ENCODE results near the gene FOXN1.
A peak's percentile ranks its signal among the peaks of the same experiment; 100 is the strongest.
"Not testable (repeated sequence)": the region's sequence is repeated elsewhere in the genome, so short reads cannot be mapped to it uniquely, and the experiment has no call there.

The FOXN1 gene

DNA sequence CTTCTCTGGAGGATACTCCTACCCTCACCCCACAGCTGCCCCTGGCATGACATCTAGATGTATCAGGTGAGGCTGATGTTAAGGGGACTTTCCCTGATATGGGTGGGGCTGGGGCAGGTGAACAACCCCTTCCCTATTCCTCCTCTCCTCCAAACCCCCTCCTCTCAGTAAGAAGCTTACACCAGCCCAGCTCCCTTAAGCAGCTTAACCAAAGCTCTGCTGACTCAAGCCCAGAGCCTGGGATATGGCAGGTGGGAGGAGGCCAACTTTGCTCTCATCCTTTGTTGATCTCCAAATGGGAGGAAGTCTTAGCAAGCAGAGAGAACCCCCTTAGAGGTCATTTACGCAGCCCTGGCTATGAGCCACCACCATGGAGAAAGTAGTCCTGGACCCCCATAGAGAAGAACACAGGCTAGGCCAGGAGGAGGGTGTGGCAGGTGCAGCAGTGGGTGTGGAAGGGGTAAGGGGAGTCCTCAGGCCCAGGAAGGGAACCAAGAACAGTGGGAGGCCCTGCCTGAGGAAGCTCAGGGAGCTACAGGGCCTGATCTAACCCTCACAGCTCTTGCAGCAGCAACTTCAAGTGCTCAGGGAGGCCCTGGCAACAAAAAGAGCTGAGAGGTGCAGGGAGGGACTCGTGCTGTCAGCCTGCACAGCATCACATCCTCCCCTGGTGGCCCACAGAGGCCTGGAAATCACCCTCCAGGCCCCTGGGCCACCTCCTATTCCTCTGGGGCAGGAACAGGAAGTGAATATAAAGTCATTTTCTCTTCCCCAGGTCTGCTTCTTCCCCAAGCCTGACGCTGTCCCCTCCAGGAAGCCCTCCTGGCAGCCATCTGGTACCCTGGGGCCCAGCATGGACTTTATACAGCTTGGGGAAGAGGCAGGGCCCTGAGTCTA lies 43.3 kb downstream of the FOXN1 start:
- DNase-seq, result peak; percentile 46

DNA sequence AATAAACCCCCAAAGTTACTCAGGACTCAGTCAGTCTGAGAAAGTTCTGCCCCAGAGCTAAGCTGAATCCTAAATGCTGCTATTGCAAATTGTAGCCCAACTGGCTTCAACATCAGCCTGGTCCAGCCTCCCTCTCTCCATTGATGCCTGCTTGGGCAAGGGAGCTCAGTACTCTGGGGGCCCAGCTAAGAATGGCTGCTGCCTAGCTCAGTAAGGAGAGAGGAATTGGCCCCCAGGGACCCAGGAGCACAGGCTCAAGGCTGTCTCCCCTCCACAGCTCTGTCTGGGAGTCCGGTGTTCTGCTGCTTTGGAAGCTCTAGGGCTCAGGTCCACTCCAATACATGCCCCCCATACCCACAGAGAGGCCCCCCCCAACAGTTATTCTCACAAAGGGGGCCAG lies 44.7 kb downstream of the FOXN1 start:
- no peak for DNase-seq

DNA sequence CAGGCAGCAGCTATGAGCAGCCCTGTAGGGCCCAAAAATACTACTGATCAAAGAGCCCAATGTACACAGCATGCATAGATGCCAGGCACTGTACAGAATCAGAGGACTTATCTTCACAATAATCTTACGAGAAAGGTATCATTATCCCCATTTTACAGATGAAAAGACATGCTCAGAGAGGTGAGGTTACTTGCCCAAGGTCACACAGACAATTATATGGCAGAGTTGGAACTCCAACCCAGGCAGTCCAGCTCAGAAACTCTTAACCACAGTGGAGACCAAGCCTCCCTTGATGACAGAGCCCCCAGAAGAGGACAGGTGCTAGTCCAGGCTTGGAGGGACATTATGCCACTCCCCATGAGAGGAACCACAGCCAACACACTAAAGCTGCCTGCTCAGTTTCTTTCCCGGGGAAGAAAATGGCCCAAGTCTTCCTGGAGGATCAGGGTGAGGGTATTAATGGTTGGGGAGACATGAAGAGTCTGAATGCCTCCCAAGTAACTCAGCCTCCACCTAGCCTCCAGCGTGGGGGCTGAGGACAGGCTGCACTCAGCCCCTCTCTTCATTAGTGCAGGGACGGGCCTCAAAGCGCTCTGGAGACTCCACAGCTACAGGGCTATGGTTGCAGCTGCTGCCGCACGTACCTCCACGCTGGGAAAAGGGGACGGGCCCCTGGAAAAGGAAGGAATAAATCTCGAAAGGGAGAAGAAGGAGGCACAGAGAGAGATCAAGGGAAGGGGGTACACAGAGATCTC lies 45.5 kb downstream of the FOXN1 start:
- no peak for DNase-seq

DNA sequence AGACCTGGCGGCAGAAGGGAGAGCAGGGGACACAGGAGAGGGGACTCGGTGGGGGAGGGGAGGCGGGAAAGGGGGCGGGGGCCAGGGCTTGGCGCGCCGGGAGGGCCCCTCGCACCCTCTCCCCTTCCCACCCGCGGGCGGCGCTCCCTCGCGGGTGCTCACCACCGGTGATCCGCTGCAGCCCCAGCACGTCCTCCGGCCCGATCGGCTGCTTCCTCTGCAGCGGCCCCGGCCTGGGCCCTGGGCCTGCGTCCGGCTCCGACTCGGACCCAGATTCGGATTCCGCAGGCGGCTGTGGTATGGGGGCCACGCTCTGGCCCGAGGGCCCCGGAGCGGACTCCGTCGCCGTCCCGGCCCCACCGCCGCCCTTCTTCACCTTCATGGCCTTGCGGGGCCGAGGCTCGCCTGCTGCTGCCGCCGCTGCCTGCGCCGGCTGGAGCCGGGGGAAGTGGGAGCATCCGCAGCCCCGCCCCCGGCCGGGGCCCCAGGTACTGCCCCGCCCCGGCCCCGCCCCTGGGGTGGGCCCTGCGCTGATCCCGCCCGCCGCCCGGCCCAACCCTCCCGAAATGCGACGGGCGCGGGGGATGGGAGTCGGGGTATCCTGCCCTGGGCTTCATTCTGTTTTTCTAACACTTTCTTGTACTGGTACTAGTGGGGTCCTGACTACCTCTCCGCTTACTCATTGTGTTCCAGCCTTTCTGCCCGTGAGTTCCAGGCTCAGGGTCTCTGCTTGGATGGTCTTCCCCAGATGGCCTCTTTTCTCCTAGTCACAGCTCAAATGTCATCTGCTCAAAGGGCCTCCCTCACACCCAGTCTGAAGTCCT lies 46.2 kb downstream of the FOXN1 start, which contains the start of gene UNC119:
TSS of gene UNC119 (minus strand) at position 449 of the 824 bp plus-strand sequence. CDS start at position 382, 67 bp downstream.
- peak; percentile 77 for DNase-seq

DNA sequence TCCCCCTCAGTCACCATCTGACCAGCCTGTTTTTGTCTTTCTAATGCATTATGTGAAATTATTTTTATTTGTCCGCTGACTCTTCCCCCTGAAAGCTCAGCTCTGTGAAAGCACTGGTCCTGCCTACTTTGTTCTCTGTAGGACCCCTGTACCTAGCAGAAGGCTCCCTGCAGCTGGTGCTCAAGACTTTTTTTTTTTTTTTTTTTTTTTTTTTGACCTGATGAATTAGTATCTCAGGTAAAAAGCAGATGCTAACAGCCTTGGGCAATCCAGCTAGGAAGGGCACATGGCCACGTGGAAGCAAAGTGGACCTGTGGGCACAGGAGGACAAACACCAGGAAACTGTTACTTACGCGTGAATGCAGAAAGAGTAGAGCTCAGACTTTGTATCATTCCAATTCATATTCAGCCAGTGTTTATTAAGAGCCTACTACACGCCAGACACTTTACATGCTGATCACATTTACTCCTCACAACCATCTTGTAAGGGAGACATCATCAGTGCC lies 46.9 kb downstream of the FOXN1 start:
- DNase-seq, result no peak

DNA sequence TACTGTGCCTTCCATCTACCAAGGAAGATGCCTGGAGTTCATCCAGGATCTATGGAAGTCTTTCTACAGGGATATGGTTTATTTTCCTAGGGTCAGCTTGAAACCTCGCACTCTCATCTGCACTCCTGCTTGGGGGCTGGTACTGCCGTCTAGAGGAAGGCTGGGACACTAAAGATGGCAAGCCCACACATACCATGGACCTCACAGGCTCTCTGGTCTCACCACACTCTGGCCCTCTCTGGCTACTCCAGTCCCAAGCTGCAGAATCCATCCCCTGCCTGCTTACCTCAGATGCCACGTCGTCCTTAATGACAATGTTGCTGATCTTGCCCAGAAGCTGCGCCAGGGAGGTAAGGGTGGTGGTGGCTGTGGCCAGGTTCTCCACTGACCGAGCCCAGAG lies 48.4 kb downstream of the FOXN1 start:
- DNase-seq, result no peak

DNA sequence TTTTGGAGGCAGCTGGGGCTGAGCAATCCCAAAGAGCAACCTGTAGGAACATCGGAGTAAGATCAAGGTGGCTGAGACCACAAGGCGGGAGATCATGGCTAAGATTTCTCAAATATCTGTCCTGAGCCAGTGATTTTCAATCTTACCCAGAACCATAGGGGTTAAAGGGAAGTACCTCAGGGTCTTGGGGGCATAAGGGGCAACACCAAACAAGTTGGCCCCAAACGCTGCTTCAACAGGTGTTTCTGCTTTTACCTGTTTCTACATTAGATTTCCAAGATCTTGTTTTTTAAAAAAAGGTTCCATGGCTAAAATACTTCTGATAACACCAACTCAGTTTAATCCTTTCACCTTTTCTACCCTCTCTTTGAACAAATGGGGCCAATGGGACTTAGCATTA lies 48.9 kb downstream of the FOXN1 start:
- DNase-seq, result no peak

DNA sequence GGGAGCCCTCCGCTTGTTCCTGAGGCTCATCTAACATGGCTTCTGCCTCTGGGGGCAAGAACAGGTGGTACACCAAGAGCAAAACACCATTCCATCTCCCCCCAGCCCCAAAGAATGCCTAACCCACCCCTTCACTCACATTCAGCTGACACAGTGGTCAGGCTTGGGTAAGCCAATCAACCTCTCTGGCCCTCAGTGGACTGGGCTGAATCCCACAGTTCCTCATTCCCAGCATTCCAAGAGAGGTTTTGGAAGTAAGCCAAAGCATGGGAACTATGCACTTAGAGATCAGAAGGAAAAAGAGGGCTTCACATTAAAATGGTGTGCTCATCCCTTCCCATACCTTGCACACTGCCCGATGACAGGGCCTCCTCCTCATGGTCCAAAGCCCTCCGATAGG lies 57.3 kb downstream of the FOXN1 start:
- no peak for DNase-seq

DNA sequence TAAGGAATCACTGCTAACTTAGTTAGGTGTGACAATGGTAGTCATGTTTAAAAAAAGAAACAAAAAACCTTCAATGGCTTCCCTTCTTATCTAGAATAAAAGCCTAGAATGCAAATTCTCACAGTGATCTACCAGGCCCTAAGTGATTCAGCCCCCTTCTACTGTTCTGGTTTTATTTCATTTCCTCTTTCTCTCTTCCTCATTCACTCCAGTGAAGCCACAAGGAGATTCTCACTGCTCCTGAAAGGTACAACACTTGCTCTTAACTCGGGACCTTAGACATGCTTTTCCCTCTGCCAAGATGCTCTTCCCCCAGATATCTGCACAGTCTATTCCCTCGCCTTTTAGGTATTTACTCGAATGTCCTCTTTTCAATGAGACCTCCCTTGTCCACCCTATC lies 61.5 kb downstream of the FOXN1 start:
- no peak for DNase-seq

DNA sequence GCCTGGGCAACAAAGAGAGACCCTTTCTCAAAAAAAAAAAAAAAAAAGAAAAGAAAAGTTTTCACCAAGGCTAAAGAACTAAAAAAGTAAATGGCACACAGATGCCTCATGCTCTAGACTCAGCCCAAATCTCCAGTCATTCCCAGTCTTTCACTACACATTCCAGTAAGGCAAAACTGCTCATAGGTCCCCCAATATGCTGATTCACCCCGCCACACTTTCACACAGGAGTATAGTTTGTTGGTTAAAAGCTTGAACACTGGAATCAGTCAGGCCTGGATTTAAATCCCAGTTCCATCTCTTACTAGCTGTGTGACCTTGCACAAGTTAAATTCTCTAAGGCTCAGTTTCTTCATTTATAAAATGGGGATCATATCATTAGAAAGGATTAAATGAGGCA lies 63.3 kb downstream of the FOXN1 start:
- no peak for DNase-seq

DNA sequence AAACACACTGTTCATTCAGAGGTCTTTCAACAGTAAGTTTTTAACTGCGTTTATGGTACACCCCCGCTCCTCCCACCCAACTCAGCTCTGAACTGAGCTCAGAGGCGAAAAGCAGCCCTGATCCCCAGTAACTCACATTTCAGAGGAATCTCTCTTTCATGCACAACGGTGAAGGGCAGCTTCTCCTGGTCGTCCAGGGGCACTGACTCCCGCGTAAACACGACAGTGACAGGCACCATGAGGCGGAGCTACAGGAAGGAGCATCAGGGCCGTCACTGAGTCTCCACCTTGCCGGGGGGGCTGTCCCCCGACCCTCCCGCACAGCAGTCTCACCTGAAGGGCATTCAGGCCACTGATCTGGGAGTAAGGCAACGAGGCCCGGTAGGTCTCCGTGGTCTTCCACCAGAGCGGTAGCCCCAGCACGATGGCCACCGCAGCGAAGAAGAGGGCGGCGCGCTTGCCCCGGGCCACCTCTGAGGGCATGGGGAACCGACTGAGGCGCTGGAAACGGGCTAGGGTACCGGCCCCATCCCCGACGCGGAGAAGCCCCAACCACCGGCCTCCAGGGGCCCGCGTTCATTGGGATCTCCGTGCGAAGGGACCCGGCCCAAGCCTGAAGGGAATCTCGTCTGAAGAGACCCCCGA lies 64.7 kb downstream of the FOXN1 start:
- peak; percentile 32 for DNase-seq

DNA sequence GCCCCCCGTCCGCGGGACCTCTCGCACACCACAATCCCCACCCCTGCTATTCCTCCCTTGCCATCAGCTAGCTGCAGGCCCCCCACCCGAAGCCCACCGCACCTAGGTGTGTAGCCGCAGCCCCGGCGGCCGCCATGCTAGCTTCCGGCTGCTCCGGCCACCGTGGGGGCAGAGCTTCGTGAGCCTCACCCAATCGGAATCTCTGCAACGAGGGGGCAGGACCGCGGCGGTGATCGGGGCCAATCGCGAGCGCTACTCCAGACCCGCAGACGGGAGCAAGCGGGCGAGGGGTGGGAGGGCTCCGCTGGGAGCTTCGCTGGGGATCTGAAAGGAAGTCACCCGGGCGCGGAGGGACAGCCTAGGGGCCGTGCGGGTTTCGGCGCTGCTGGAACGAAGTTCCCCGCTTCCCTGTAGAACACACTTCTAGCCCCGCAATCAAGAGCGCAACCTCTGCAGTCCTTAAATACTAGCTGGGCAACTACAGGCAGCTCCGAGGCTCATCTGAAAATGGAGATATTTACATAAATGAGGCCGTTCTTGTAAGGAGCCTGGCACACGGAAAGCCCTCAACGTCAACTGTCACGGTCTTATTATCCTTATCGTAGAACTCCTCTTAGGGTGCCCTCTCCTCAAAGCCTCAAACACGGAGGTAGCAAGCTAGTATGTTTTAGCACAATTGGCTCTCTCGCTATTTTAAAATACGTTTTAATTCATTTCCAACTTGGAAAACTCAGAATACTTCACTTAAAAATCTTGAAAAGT lies 65.4 kb downstream of the FOXN1 start, which contains the start of gene PIGS:
TSS of gene PIGS (minus strand) at position 164 of the 762 bp plus-strand sequence. CDS start at position 136, 28 bp downstream.
- peak; percentile 86 for DNase-seq

DNA sequence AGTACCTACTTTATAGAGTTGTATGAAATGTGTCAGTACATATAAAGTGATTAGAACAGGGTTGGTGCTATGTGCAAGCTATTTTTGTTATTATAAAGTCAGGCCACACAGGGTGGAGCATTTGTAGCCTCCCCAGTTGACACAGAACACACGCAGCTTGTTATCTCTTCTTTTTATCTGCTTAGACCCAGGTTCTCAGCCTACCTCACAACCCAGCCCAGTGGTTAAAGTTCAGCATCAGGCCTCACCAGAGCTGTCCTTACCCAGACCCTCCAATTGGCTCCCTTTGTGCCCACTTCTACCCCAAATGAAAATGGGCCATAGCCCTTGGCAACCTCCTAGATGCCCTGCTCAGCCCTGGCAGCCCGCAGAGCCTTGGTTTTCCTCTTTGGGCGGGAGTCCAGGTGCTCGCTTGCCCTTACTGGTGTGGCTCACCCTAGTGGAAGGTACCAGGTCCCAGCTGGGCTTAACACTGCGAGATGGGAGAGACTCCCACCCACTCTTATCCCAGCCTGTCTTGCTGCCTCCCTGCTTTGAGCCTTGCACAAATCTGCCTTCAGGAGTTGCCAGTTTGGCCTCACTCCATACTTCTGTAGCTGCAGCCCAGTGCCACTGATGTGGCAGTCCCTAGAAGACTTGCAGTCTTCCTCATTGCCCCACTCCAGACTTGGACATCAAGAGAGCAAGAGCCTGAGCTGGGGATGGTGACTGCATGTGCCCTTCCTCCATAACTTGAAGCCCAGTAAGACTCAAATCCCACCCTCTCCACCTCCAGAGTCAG lies 66.3 kb downstream of the FOXN1 start:
- DNase-seq, result no peak

DNA sequence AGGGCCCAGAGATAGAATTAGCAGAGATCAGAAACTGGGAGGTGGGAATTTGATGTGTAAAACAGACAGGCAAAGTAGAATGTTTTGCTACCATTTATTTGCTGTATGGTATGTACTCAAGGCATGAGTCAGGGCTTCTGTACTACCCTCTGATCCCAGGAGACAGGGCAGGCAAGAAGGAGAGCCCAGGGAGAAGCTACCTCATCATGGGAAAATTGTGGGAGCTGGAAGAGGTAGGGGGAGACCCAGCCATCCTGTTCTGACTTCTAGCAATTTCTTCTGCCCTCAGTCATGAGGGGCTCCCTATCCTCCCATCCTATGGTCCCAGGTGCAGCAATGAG lies 66.9 kb downstream of the FOXN1 start:
- DNase-seq, result no peak

DNA sequence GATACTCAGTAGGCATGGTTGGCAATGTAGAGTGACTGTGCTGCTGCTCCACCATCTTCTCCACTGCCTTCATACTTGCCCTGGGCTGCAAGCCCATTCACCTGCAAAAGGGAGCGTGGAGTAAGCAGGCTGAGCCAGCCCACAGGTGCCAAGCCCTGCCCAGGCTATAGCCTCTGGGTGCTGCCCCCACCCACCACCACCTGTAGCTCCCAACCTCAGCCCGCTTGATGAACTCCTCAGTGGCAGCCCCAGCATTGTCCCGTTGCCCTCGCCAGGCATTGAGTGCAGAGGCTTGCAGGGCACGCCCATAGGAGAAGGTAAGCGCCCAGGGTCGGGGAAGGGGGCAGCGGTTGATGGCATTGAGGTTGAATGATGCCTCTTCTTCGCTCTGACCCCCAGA lies 67.4 kb downstream of the FOXN1 start:
- no peak for DNase-seq

DNA sequence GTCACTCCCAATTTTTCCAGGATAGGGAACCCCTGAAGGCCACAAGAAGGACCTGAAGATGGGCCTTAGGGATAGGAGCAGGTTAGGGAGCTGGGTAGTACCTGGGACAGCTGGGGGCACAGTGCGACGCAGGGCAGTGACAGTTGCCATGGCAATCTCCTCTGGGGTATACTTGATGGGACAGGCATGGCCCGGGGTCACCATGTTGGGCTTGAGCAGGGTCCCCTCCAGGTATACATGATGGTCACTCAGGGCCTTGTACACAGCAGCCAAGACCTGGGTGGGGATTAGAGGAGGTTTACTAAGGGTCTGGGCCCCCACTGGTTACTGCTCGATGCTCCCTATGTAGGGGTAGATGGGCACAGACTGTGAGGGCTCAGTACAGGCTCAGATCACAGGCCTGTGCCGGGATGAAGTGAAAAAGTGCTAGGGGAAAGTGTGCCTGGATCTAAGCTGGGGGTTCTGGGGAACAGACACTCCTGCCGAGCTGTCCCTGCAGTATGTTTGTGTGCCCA lies 67.9 kb downstream of the FOXN1 start:
- DNase-seq, result no peak

DNA sequence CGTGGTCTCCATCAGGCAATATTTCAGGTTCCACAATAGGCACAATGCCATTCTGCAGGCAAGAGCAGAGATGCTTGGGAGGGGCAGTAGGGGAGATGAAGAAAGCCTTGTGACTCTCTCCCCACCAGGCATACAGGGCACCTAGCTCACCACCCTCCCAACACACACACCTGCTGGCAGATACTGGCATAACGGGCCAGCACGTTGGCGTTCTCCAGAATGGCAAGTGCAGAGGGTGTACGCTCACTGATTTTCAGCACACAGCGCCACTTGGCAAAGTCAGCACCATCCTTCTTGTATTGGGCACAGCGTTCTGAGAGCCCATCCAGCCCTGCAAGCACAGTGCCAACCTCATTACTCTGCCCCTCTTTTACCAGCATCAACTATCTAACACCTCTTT lies 68.4 kb downstream of the FOXN1 start:
- DNase-seq, result no peak

DNA sequence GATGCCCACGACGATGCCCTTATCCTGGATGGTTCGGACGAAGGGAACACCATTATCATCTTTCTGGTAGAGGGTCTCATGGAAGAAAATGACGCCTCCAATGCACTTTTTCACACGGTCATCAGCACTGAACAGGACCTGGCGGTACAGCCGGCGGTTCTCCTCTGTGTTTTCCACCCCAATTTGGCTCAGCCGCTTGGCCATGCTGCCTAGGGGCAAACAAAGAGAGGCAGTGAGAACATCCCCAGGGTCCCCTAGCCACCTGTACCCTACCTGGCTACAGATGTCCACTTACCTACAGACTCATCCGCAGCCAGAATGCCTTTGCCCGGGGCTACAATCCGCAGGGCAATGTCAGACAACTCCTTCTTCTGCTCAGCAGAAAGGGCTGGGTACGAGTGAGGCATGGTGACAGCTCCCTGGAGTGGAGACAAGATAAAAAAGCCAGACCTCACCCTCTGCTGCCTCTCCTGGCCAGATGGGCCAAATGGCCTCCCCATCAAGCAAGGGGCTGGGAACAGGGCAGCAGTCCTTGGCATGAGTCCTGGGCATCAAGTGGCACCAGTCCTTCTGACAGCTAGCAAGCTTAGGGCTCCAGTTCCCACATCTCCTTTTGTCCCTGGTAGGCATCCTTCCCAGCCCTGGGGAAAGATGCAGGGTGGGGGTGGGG lies 69.1 kb downstream of the FOXN1 start:
- DNase-seq, result no peak

DNA sequence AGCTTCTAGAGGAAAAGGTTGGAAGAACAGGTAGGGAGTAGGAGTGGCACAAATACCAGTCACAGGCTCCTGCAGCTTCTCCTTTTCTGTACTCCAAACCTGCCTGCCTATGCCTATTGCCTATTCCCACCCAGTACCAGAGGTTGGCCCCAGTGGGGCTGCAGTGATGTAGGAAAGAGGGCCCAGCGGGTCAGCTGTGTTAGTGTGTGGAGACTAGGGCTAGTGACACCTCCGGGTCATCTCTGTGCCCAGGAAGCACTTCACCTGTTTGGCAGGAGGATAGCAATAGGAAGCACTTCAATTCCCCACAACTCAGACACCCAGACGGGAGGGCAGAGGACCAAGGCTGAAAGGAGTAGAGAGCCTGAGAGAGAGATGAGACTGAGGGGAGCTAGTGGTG lies 69.9 kb downstream of the FOXN1 start:
- DNase-seq, result not testable (repeated sequence)

Data from activated effector memory CD4-positive, alpha-beta T cell treated with Interleukin-2 at 50 U/mL for 16 hours (primary cell).